ENCODE data around the gene MTIF3.

Gene MTIF3

GRCh38 chr13:27466513-27466912 lies 16.1 kb upstream of the MTIF3 start:
- Histone ChIP-seq H3K27ac (no peak overlapping the region), H3K27me3 (no peaks in the 10 kb centered on the region), H3K4me3 (ENCODE audit: low read depth in 1 of 2, low read length in 1 of 2) (no peak overlapping the region), H3K4me1 (ENCODE audit: control insufficient read depth in 1 of 2, insufficient read depth in 1 of 2, low read depth in 1 of 2, low read length in 1 of 2) (no peaks in the 10 kb centered on the region), H3K9me3 (no peaks in the 10 kb centered on the region), H3K36me3 (no peaks in the 10 kb centered on the region)
- TF ChIP-seq, protein P1, sequence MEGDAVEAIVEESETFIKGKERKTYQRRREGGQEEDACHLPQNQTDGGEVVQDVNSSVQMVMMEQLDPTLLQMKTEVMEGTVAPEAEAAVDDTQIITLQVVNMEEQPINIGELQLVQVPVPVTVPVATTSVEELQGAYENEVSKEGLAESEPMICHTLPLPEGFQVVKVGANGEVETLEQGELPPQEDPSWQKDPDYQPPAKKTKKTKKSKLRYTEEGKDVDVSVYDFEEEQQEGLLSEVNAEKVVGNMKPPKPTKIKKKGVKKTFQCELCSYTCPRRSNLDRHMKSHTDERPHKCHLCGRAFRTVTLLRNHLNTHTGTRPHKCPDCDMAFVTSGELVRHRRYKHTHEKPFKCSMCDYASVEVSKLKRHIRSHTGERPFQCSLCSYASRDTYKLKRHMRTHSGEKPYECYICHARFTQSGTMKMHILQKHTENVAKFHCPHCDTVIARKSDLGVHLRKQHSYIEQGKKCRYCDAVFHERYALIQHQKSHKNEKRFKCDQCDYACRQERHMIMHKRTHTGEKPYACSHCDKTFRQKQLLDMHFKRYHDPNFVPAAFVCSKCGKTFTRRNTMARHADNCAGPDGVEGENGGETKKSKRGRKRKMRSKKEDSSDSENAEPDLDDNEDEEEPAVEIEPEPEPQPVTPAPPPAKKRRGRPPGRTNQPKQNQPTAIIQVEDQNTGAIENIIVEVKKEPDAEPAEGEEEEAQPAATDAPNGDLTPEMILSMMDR (IDR thresholded peaks at IDR 0.05) = no peak

- TF ChIP-seq, protein P1 (IDR thresholded peaks at IDR 0.05) = no peak
- Histone ChIP-seq H3K9me3 (no peaks in the 10 kb centered on the region), H3K4me1 (ENCODE audit: control insufficient read depth in 1 of 2, insufficient read depth in 1 of 2, low read depth in 1 of 2, low read length in 1 of 2) (no peaks in the 10 kb centered on the region), H3K36me3 (no peaks in the 10 kb centered on the region), H3K27me3 (no peaks in the 10 kb centered on the region), H3K27ac (no peak overlapping the region), H3K4me3 (ENCODE audit: low read depth in 1 of 2, low read length in 1 of 2) (no peak overlapping the region)
These were observed 15.2 kb upstream of the MTIF3 start for GRCh38 chr13:27465611-27466010.

- H3K27ac ChIP-seq = no peak overlapping the region
- TF ChIP-seq, protein P1 (IDR thresholded peaks at IDR 0.05) = no peak
- no peak overlapping the region for H3K4me3 ChIP-seq (ENCODE audit: low read depth in 1 of 2, low read length in 1 of 2)
- H3K4me1 ChIP-seq (ENCODE audit: control insufficient read depth in 1 of 2, insufficient read depth in 1 of 2, low read depth in 1 of 2, low read length in 1 of 2) = no peaks in the 10 kb centered on the region
- no peaks in the 10 kb centered on the region for H3K9me3 ChIP-seq
- no peaks in the 10 kb centered on the region for H3K27me3 ChIP-seq
- no peaks in the 10 kb centered on the region for H3K36me3 ChIP-seq
These were observed 13.1 kb upstream of the MTIF3 start for GRCh38 chr13:27463500-27463899.

- TF ChIP-seq, protein P1 (IDR thresholded peaks at IDR 0.05) = no peak
These were observed 11.7 kb upstream of the MTIF3 start for GRCh38 chr13:27461940-27462584.

GRCh38 chr13:27455331-27455855 lies 5.0 kb upstream of the MTIF3 start:
- H3K27me3 ChIP-seq = no peaks in the 10 kb centered on the region
- no peaks in the 10 kb centered on the region for H3K36me3 ChIP-seq
- H3K4me3 ChIP-seq (ENCODE audit: low read depth in 1 of 2, low read length in 1 of 2) = peak overlapping the region; percentile 43 to 52
- TF ChIP-seq, protein P1 (IDR thresholded peaks at IDR 0.05) = no peak
- no peaks in the 10 kb centered on the region for H3K9me3 ChIP-seq
- peak overlapping the region; percentile 49 for H3K27ac ChIP-seq
- H3K4me1 ChIP-seq (ENCODE audit: control insufficient read depth in 1 of 2, insufficient read depth in 1 of 2, low read depth in 1 of 2, low read length in 1 of 2) = peaks cover 19 to 23% of the 10 kb centered on the region in 2 experiments

More at GRCh38 chr13:27461940-27462584, 11.7 kb upstream of the MTIF3 start:
- no peaks in the 10 kb centered on the region for H3K4me1 ChIP-seq (ENCODE audit: control insufficient read depth in 1 of 2, insufficient read depth in 1 of 2, low read depth in 1 of 2, low read length in 1 of 2)
- no peak overlapping the region for H3K4me3 ChIP-seq (ENCODE audit: low read depth in 1 of 2, low read length in 1 of 2)
- H3K27me3 ChIP-seq = no peaks in the 10 kb centered on the region
- no peak overlapping the region for H3K27ac ChIP-seq
- no peaks in the 10 kb centered on the region for H3K36me3 ChIP-seq
- no peaks in the 10 kb centered on the region for H3K9me3 ChIP-seq
